D721Med (cell line): ENCODE measurements around the gene CCZ1B.
A peak's percentile ranks its signal among the peaks of the same experiment; 100 is the strongest.
"Not testable (repeated sequence)": the region's sequence is repeated elsewhere in the genome, so short reads cannot be mapped to it uniquely, and the experiment has no call there.

ENCODE experiments used
- DNase-seq: peaks from one replicate; pipeline ENCODE4 v3.0.0; 2011; ENCODE audit warnings: low spot score; ENCODE audit not compliant: insufficient read length
- FAIRE-seq: peaks from 2 replicates; lab custom pipeline; 2011; peaks lifted over from hg19 to GRCh38; lab: Jason Lieb, UNC
- CTCF ChIP-seq: IDR thresholded peaks from 2 replicates; pipeline ENCODE4 v1.5.1; 2012; ENCODE audit warnings: mild to moderate bottlenecking, control low read depth; ENCODE audit not compliant: insufficient read depth; ENCODE audit errors: missing control alignments

Gene CCZ1B

GRCh38 chr7:6826151-6826550, at the start of gene CCZ1B:
Gene CCZ1B, minus strand, starts transcription at chr7:6826275. Its CDS starts 78 bp downstream, at chr7:6826197.
- DNase-seq, FAIRE-seq: not testable (repeated sequence)
- peak; percentile 25 for TF ChIP-seq CTCF

GRCh38 chr7:6875022-6875421, 48.9 kb upstream of the CCZ1B start:
- not testable (repeated sequence) for DNase-seq

GRCh38 chr7:6872246-6872945, 46.3 kb upstream of the CCZ1B start:
- not testable (repeated sequence) for FAIRE-seq

More at GRCh38 chr7:6875022-6875421, 48.9 kb upstream of the CCZ1B start:
- FAIRE-seq, result not testable (repeated sequence)

DNA sequence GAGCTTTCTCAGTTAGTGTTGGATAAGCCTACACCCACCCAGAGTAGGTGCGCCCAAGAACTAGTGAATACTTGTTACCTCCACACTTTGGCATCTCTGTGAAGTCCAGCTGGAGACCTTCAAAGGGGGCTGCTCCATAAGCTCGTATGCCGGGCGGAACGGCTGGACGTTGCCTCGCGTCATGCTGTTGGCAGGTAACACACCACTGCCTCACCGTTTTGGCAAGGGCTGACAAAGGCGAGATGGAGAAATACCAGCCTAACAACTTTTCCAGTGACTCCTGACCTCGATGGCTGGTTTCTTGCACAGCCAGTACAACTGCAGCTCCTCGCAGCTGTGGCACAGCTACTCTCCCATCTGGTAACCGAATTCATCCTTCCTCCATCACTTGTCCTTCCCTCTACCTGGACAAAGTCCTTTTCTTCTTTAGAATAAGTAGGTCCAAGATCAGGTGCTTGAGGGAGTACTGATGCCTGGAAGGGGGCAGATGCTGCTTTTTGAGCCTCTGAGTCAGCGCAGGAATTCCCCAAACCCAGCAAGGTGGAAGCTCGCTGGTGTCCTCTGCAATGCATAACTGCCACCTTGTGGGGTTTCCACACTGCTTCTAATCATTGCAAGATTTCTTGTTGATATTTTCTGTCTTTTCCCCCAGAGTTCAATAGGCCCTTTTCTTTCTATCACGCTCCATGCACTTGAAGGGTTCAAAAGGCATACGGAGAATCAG, 45.5 kb upstream of the CCZ1B start:
- DNase-seq, FAIRE-seq: not testable (repeated sequence)

More at GRCh38 chr7:6872246-6872945, 46.3 kb upstream of the CCZ1B start:
- DNase-seq, result not testable (repeated sequence)

- FAIRE-seq, DNase-seq: not testable (repeated sequence)
Observed at GRCh38 chr7:6864751-6865150, 38.7 kb upstream of the CCZ1B start.

GRCh38 chr7:6864188-6864587, 38.1 kb upstream of the CCZ1B start:
- not testable (repeated sequence) for FAIRE-seq

DNA sequence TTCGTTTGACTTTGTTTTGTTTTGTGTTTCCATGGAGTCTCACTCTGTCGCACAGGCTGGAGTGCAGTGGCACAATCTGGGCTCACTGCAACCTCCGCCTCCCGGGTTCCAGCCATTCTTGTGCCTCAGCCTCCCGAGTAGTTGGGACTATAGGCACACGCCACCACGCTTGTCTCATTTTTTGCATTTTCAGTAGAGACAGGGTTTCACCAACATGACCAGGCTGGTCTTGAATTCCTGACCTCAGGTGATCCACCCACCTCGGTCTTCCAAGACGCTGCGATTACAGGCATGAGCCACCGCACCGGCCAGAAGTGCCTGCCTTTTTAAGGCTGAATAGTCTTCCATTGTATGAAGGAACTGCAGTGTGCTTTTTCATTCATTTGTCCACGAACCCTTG, 36.8 kb upstream of the CCZ1B start:
- FAIRE-seq, DNase-seq: not testable (repeated sequence)

More at GRCh38 chr7:6864188-6864587, 38.1 kb upstream of the CCZ1B start:
- DNase-seq, result not testable (repeated sequence)

DNA sequence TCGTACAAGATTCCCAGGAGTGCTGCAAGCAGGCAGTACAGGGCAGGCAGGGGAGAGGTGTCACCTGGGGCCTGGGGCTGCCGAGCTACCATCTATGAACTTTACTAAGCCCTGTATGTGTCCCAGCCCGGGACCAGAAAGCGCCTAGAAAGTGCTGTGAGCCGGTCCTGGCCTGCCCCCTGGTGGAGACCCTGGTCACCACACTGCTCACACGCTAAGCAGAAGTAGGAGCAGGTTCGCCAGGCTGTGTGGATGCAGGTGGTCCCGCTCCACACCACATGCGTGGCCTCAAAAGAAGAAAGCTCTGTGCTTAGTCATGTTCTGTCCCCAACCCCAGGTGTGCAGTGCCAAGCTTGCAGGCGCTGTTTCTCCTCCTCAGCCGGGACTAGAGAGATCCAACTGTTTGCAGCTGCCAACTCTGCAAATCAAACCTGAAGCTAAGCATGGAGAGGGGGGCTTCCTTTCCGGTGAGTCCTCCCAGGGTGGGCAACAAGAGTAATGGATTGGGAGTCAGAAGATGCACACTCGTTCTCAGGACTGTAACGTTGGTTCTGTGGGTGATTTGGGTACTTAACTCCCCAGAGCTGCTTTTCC, 31.7 kb upstream of the CCZ1B start:
- FAIRE-seq, result not testable (repeated sequence)
- peak; percentile 45 for DNase-seq
- peak; percentile 63 for TF ChIP-seq CTCF

GRCh38 chr7:6855563-6856131, 29.6 kb upstream of the CCZ1B start:
- DNase-seq, FAIRE-seq: not testable (repeated sequence)

DNA sequence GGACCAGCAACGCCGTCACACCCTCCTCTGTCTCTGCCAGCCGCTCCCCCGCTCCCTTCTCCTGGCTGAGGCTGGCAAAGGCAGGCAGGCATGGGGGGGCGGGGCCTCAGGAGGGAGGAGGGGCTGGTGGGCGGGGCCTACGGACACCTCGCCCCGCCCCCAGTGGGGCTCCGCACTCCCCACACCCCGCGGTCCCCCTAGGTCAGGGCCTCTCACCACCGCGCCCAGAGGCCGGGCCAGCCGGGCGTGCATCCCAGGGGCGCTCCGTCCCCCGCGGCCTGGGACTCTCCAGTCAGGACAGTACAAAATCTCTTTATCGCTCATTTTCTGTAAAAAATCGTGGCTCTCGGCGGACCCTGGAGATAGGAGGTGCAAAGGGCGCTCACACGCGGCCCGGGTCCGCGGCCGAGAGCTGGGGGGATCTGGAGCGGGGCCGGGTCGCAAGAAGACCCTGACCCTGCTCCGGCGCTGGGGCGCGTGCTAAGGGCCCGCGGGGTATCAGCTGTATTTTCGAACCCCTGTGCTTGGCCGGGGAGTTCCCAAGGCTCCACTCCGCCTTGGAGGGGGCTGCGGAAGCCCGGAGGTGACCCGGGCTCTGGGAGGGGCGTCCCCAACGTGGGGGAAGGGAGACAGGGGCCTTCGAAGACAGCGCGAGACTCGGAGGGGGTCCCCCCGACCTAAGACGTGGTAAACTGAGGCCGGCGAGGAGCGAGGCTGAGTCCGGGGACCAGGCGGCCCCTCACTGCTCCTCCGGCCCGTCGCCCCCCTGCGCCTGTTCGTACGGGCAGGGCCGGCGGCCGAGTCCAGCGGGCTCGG, 28.9 kb upstream of the CCZ1B start:
- not testable (repeated sequence) for DNase-seq, FAIRE-seq

GRCh38 chr7:6853681-6854080, 27.6 kb upstream of the CCZ1B start:
- FAIRE-seq, DNase-seq: not testable (repeated sequence)

- DNase-seq, FAIRE-seq: not testable (repeated sequence)
Observed at GRCh38 chr7:6849127-6849526, 23.1 kb upstream of the CCZ1B start.

GRCh38 chr7:6847751-6848150, 21.7 kb upstream of the CCZ1B start:
- not testable (repeated sequence) for FAIRE-seq, DNase-seq

DNA sequence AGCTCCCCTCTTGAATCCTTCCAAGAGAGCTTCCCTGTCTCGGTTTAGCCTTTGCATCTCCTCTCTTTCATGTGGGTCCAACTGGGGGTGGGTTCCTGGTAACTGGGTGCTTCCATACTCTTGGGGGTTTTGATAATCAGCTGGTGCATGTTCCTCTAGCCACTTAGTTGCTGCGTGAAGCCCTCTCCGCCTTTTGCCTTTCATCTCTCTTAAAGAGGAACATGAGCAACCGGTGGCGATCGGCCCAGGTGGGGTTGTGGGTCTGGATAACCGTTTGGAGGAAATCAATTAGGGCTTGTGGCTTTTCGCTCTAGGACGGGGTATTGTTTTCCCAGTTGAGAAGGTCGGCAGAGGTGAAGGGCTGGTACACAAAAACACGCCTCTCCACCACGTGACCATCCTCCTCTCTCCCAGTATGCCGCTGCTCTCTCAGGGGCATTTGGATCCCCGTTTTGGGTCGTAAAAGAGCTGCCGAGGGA, 19.9 kb upstream of the CCZ1B start:
- FAIRE-seq, DNase-seq: not testable (repeated sequence)

- not testable (repeated sequence) for DNase-seq, FAIRE-seq
Observed at GRCh38 chr7:6843654-6844053, 17.6 kb upstream of the CCZ1B start.

DNA sequence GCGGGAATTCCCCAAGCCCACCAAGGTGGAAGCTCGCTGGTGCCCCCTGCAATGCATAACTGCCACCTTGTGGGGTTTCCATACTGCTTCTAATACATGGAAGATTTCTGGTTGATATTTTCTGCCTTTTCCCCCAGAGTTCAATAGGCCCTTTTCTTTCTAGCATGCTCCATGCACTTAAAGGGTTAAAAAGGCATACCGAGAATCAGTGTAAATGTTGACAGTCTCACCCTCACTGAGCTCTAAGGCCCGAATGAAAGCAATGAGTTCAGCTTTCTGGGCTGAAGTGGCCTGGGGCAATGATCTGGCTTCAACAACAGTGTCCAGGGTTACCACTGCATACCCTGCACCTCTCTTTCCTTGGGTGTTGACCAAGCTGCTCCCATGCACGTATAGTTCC, 17.0 kb upstream of the CCZ1B start:
- not testable (repeated sequence) for FAIRE-seq, DNase-seq
